ENCODE measurements around the gene LRP2.

DNA sequence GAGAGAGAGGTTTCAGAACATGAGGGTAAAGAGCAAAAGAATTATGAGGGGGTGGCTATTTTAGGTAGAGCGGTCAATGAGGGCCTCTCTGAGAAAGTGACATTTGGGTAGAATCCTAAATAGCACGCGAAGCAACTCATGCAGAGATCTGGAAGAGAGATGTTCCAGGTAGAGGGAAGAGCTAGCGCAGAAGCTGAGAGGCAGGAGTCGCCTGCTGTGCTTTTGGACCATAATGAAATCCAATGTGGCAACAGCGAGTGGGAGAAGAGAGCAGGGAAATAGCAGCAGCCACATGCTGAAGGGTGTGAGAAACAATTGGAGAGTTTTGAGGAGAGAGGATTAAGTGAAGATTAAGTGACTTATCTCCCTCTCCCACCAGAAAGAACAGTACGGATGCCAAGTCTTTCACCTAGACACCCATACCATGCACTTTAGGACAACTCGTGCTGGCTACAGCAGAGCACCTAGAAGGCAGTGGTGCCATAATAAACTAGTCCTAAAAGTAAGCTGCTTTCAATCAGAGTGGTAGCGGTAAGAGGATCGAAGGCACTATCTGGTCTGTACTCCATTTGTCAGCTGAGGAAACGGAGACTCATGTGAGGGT lies 129.7 kb downstream of the LRP2 start:
- TF ChIP-seq, protein P1, sequence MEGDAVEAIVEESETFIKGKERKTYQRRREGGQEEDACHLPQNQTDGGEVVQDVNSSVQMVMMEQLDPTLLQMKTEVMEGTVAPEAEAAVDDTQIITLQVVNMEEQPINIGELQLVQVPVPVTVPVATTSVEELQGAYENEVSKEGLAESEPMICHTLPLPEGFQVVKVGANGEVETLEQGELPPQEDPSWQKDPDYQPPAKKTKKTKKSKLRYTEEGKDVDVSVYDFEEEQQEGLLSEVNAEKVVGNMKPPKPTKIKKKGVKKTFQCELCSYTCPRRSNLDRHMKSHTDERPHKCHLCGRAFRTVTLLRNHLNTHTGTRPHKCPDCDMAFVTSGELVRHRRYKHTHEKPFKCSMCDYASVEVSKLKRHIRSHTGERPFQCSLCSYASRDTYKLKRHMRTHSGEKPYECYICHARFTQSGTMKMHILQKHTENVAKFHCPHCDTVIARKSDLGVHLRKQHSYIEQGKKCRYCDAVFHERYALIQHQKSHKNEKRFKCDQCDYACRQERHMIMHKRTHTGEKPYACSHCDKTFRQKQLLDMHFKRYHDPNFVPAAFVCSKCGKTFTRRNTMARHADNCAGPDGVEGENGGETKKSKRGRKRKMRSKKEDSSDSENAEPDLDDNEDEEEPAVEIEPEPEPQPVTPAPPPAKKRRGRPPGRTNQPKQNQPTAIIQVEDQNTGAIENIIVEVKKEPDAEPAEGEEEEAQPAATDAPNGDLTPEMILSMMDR (IDR thresholded peaks at IDR 0.05; ENCODE audit: control extremely low read depth in 1 of 3, insufficient read depth in 1 of 3, low read depth in 1 of 3, low read length in 3 of 3) = no peak
- TF ChIP-seq CREB1 (IDR thresholded peaks at IDR 0.05) (no peak), POLR2A (IDR thresholded peaks at IDR 0.05; ENCODE audit: control extremely low read depth in 1 of 2, low read depth in 2 of 2, low read length in 2 of 2) (no peak), JUND (IDR thresholded peaks at IDR 0.05; ENCODE audit: low read length) (no peak)

Data from H1 (cell line).